ENCODE results near the gene EPAS1.

Gene EPAS1

DNA sequence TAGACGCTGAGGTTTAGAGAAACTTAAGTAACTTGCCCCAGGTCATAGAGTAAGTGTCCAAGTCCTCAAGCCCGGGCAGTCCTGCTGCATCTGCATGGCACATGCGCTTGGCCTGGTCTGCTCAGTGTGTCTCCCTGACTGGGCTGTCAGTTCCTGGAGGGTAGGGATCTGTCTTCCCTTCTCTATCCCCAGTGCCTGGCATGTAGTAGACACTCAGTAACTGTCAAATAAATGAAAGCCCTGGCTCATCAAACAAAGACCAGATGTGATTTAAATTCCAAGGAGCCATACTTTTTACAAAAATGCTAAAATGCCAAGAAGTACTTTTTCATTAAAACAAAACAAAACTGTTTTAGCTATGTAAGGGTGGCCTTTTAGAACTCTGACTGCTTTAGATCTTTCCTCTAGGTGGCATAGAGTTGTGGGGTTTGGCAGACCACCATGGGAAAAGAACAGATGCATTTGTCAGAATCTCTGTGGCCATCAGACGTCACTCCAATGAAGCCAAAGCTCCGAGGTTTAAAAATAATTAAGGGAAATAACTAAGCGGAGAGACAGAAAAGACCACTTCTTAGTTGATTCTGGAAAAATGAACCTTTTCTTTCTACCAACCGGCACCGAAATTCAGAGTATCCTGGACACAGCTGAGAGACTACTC is 34.0 kb downstream of the EPAS1 start:
- no peak overlapping the region for H3K4me3 ChIP-seq (ENCODE audit: low read depth, low read length)
- DNase-seq (ENCODE audit: low read depth), result no peak
- TF ChIP-seq, protein P1, sequence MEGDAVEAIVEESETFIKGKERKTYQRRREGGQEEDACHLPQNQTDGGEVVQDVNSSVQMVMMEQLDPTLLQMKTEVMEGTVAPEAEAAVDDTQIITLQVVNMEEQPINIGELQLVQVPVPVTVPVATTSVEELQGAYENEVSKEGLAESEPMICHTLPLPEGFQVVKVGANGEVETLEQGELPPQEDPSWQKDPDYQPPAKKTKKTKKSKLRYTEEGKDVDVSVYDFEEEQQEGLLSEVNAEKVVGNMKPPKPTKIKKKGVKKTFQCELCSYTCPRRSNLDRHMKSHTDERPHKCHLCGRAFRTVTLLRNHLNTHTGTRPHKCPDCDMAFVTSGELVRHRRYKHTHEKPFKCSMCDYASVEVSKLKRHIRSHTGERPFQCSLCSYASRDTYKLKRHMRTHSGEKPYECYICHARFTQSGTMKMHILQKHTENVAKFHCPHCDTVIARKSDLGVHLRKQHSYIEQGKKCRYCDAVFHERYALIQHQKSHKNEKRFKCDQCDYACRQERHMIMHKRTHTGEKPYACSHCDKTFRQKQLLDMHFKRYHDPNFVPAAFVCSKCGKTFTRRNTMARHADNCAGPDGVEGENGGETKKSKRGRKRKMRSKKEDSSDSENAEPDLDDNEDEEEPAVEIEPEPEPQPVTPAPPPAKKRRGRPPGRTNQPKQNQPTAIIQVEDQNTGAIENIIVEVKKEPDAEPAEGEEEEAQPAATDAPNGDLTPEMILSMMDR (IDR thresholded peaks at IDR 0.05; ENCODE audit: control insufficient read depth, extremely low read depth, insufficient read depth), result no peak

DNA sequence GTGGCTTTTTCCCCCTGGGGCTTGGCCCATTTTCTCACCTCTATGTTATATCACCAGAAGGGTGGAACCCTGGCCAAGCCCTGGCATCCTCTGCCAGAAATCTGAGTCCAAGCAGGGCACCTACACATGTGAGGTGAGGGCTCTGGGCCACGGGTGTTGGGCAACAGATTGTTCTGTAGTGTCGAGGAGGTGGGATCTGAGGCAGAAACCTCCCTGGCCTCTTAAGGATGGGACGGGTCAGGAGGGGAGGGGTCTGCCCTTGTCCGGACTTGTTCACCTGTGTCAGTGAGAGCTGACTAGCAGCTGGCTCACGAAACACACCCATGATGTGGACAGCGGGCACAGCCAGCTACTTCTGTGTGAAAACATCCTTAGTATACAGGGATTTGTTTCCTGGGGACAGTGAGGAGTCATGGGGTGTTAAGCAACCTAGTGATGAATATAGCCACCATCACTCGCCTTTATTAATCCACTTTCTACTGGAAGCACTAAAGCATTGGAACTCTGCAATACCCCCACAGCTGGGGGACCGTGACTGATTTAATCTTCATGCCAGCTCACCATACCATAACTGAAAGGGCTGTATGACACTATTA is 35.6 kb downstream of the EPAS1 start:
- TF ChIP-seq, protein P1 (IDR thresholded peaks at IDR 0.05; ENCODE audit: control insufficient read depth, extremely low read depth, insufficient read depth), result no peak
- H3K4me3 ChIP-seq (ENCODE audit: low read depth, low read length), result no peak overlapping the region
- DNase-seq (ENCODE audit: low read depth), result no peak

DNA sequence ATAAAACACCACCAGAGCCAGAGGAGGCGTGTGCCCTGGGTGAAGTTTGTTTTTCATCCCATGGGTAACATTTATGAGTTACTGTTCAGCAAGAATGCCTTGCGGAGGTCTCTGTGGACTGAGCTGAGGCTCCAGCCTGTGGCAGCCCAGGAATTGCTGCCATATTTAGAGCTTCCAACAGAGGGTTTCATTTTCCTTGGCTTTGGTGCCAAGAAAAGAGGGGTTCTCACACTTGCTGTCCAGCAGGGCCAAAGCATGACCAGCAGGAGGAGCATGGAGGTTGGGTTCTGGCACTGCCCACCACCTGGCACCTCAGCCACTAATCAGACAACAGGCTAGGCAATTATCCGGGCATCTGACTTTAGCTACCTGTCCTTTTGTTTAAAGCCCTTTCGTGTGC is 36.7 kb downstream of the EPAS1 start:
- no peak for DNase-seq (ENCODE audit: low read depth)
- no peak overlapping the region for H3K4me3 ChIP-seq (ENCODE audit: low read depth, low read length)
- TF ChIP-seq, protein P1 (IDR thresholded peaks at IDR 0.05; ENCODE audit: control insufficient read depth, extremely low read depth, insufficient read depth), result no peak

DNA sequence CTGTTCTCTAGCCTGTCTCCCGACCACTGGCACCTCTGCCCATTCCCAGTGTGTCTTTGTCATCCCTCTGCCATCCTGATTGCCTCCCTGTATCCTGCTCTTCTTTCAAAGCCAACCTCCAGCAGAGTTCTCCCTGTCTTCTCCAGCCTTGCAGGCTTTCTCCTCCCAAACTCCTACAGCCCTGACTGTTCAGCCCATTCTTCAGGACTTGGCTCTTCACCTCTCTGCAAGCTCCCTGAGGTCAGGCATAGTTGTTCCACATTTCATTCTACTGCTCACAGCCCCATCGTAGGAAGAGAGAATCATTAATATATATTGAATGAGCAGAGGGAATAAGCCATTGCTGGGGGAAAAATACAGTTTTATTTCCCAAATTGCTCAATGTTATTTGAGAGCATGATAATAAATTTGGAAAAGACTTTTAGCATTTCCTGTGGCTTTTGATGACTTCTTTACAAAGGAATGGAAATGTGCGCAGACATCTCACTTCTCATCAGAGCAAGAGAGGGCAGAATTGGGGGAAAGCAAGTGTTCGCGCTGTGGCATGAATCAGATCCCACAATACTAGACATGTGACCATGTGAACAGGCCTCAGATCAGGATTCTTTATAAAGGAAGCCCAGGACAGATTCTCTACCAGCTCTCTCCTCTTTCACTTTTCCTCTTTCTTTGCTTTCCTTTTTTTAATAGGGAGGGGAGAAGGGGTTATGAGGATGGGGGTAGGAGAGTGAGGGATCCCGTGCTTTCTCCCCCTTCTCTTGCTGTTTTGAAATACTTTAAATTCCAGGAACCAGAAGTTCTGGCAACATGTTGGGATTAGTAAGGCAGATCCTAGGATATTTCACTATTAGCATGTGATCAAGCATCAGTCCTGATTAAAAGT is 37.4 kb downstream of the EPAS1 start:
- TF ChIP-seq, protein P1 (IDR thresholded peaks at IDR 0.05; ENCODE audit: control insufficient read depth, extremely low read depth, insufficient read depth), result no peak
- H3K4me3 ChIP-seq (ENCODE audit: low read depth, low read length), result no peak overlapping the region
- no peak for DNase-seq (ENCODE audit: low read depth)

DNA sequence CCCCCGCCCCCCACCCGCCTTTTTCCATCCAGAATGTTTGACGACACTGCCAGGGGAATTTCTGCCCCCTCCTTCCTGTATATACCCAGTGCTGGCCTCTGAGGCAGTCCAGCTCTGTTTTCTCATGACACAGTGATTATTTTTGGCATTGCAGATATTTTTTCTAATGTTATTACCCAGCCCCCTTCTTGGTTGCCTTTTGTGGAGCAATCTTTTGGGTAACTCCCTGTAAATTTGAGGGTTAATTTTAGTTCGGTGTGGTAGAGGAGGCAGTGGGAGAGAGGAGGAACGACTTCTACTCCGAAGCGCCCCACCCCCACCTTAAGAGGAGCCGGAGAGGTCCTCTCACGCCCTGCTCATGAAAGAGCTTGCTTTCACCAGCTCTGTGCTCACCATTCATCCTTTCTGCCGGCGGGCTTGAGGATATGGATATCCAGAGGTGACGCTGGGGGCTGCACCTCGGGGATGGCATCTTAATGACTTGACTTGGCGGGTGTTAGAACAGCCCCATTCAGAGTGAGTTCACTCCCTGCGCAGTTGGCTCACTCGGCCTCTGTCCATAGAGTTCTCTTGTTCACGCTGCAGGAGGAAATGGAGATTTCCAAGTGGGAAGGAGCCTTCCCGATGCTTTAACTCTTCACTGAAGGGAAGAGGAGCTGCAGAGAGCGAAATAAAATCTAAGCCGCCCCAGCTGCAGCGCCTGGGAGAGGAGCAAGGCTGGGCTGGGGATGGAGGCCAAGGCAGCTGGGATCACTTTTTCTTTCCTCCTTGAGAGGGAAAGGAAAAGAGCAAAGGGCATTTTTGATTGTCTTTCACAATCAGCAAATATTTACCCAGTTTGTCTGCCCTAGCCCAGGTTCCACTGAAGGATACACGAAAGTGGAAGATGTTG is 38.4 kb downstream of the EPAS1 start:
- no peak overlapping the region for H3K4me3 ChIP-seq (ENCODE audit: low read depth, low read length)
- DNase-seq (ENCODE audit: low read depth), result peak; percentile 38
- TF ChIP-seq, protein P1 (IDR thresholded peaks at IDR 0.05; ENCODE audit: control insufficient read depth, extremely low read depth, insufficient read depth), result no peak

DNA sequence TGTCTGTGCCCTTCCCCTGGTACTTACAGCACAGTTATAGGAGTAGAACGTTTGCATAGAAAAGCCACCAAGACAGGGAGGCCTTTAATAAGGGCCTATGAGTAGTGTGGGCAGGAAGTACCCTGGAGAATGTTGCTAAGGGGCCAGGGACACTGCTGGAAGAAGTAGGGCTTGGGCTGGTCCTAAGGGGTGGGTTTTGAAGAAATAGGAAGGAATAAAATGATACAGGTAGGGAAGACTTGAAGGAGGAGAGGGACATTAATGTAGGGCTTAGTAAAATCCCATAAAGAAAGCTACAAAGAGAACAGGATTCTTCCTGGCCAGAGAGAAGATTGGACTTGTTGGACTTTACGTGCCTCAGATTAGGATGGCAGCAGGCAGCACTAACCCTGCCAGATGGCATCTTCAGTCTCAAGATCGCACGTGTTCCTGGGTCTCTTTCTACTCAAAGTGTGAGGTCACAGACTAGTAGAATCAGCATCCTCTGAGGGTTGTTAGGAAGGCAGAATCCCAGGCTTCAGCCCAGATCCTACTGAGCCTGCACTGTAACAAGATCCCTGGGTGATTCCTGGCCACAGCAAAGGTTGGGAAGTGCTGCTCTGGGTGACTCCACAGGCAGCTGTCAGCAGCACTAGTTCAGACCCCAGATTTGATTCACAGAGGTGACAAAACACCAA is 39.2 kb downstream of the EPAS1 start:
- H3K4me3 ChIP-seq (ENCODE audit: low read depth, low read length), result no peak overlapping the region
- TF ChIP-seq, protein P1 (IDR thresholded peaks at IDR 0.05; ENCODE audit: control insufficient read depth, extremely low read depth, insufficient read depth), result no peak
- DNase-seq (ENCODE audit: low read depth), result no peak
